Measurements from ENCODE around the gene LRRC47. TPM values are rescaled to one million over a fixed set of nuclear protein-coding genes. Genes with fewer than 3 reads are reported as not detected.

Gene LRRC47
- total RNA-seq, 1 experiment from 2014 or later: 65.1 TPM

- no peaks in the 10 kb centered on the region for H3K23me2 ChIP-seq (ENCODE audit: insufficient read length, low read depth, low read length, poor library complexity, severe bottlenecking)
- Mint-ChIP-seq H3K4me1 (peaks cover 6 to 7% of the 10 kb centered on the region in 2 experiments), H3K27me3 (ENCODE audit: low read depth) (peaks cover 35% of the 10 kb centered on the region), H3K27ac (no peak overlapping the region), H3K36me3 (ENCODE audit: insufficient read depth in 1 of 3, low read depth in 3 of 3) (peaks cover 10 to 12% (median 10%) of the 10 kb centered on the region in 3 experiments), H3K9me3 (peaks cover 51 to 53% of the 10 kb centered on the region in 2 experiments), H3K4me3 (no peak overlapping the region)
- H3K14ac ChIP-seq (ENCODE audit: insufficient read depth, low read length): no peak overlapping the region
- H2BK20ac ChIP-seq (ENCODE audit: low read depth, low read length, poor library complexity, severe bottlenecking): no peak overlapping the region
- no peak overlapping the region for H4K91ac ChIP-seq (ENCODE audit: insufficient read length, low read depth, low read length)
- H3K79me1 ChIP-seq (ENCODE audit: insufficient read depth, low read depth, low read length, poor library complexity, severe bottlenecking): no peaks in the 10 kb centered on the region
- H3K27ac ChIP-seq (ENCODE audit: insufficient read length, low read depth, low read length): no peak overlapping the region
- no peaks in the 10 kb centered on the region for H3K79me2 ChIP-seq (ENCODE audit: insufficient read depth, low read length)
- no peaks in the 10 kb centered on the region for H3K4me1 ChIP-seq (ENCODE audit: insufficient read depth, low read length)
- peaks cover 13% of the 10 kb centered on the region for H3K9me3 ChIP-seq (ENCODE audit: control insufficient read depth, low read depth, low read length)
- H4K20me1 ChIP-seq (ENCODE audit: control insufficient read depth, insufficient read depth, insufficient read length): no peaks in the 10 kb centered on the region
- no peak overlapping the region for H4K5ac ChIP-seq (ENCODE audit: insufficient read length, low read depth, low read length)
- H3K4ac ChIP-seq (ENCODE audit: low read depth, low read length): no peak overlapping the region
- H3K27me3 ChIP-seq (ENCODE audit: insufficient read depth, low read length): no peaks in the 10 kb centered on the region
- no peak overlapping the region for H3K56ac ChIP-seq (ENCODE audit: insufficient read length, low read depth, low read length)
- H3T11ph ChIP-seq (ENCODE audit: low read length): no peak overlapping the region
- no peak overlapping the region for H4K8ac ChIP-seq (replicated peaks; ENCODE audit: insufficient read length, low read depth, low read length)
- no peak overlapping the region for H2BK120ac ChIP-seq (ENCODE audit: low read depth, low read length, poor library complexity, severe bottlenecking)
- TF ChIP-seq CTCF (conservative IDR thresholded peaks at IDR 0.05): no peak
- H3K23ac ChIP-seq (ENCODE audit: insufficient read length, low read depth, low read length): no peak overlapping the region
- no peak overlapping the region for H2BK15ac ChIP-seq (ENCODE audit: low read depth, low read length)
- H3K4me2 ChIP-seq (ENCODE audit: insufficient read depth, insufficient read length, low read length): no peak overlapping the region
- H2BK12ac ChIP-seq (ENCODE audit: insufficient read length, low read depth, low read length): no peak overlapping the region
- H2BK5ac ChIP-seq (ENCODE audit: insufficient read length, low read length): no peak overlapping the region
- H2AK5ac ChIP-seq (ENCODE audit: insufficient read length, low read length): no peak overlapping the region
- no peak for DNase-seq
- no peak overlapping the region for H2AFZ ChIP-seq (ENCODE audit: low read length)
- WGBS (ENCODE audit: extremely low coverage, insufficient read length, low lambda C conversion rate): no CpG with 5 or more reads among the region's 5 CpGs
- no peak overlapping the region for H3K18ac ChIP-seq (ENCODE audit: insufficient read length, low read depth, low read length)
- no peak overlapping the region for H3K9ac ChIP-seq (ENCODE audit: extremely low read depth, insufficient read length, low read length)
Measured at GRCh38 chr1:3807769-3808168, 11.5 kb upstream of the LRRC47 start.
